Activated CD8-positive, alpha-beta memory T cell treated with anti-CD3 and anti-CD28 coated beads for 36 hours (primary cell): Measurements from ENCODE around the gene SPN. TPM values are rescaled to one million over a fixed set of nuclear protein-coding genes. Genes with fewer than 3 reads are reported as not detected.
"Not testable (repeated sequence)": the region's sequence is repeated elsewhere in the genome, so short reads cannot be mapped to it uniquely, and the experiment has no call there.

ENCODE experiments used
- CTCF ChIA-PET: fragments of 350-600 bp; sonication (Branson Sonifier 250); formaldehyde crosslinking; loops from one replicate; lab custom pipeline; 2021; ENCODE audit warnings: antibody characterized with exemption; lab: Charles Lee
- POLR2A ChIA-PET: fragments of 350-600 bp; sonication (Branson Sonifier 250); formaldehyde crosslinking; loops from one replicate; lab custom pipeline; 2021; ENCODE audit warnings: antibody characterized with exemption; lab: Charles Lee
- total RNA-seq, 2 experiments: library from RNA; stranded (reverse); gene quantifications; one replicate each; pipeline ENCODE4 v1.2.3, GENCODE V29; 2021

SPN gene, protein sequence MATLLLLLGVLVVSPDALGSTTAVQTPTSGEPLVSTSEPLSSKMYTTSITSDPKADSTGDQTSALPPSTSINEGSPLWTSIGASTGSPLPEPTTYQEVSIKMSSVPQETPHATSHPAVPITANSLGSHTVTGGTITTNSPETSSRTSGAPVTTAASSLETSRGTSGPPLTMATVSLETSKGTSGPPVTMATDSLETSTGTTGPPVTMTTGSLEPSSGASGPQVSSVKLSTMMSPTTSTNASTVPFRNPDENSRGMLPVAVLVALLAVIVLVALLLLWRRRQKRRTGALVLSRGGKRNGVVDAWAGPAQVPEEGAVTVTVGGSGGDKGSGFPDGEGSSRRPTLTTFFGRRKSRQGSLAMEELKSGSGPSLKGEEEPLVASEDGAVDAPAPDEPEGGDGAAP
- 100 to 1,000 TPM; 145 to 150 TPM for total RNA-seq

DNA sequence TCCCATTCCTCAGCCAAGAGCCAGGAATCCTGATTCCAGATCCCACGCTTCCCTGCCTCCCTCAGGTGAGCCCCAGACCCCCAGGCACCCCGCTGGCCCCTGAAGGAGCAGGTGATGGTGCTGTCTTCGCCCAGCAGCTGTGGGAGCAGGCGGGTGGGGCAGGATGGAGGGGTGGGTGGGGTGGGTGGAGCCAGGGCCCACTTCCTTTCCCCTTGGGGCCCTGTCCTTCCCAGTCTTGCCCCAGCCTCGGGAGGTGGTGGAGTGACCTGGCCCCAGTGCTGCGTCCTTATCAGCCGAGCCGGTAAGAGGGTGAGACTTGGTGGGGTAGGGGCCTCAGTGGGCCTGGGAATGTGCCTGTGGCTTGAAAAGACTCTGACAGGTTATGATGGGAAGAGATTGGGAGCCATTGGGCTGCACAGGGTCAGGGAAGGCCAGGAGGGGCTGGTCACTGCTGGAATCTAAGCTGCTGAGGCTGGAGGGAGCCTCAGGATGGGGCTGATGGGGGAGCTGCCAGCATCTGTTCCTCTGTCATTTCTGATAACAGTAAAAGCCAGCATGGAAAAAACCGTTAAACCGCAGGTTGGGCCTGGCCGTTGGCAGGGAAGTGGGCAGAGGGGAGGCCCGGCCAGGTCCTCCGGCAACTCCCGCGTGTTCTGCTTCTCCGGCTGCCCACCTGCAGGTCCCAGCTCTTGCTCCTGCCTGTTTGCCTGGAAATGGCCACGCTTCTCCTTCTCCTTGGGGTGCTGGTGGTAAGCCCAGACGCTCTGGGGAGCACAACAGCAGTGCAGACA, at the start of gene SPN:
Gene SPN (plus strand): TSS at position 232 of the 791 bp plus-strand sequence. CDS start 482 bp downstream, at position 714.
- ChIA-PET CTCF (interaction anchor here (1.6 to 2.0 kb wide), 2 partner anchors 16 to 50 kb away, joined by 5 to 6 read pairs; partner anchors contain the start of gene QPRT), POLR2A (interaction anchor here (0.5 to 1.2 kb wide), 6 partner anchors 14 to 468 kb away, joined by 3 to 4 read pairs (median 4); partner anchors contain the start of gene KCTD13)

DNA sequence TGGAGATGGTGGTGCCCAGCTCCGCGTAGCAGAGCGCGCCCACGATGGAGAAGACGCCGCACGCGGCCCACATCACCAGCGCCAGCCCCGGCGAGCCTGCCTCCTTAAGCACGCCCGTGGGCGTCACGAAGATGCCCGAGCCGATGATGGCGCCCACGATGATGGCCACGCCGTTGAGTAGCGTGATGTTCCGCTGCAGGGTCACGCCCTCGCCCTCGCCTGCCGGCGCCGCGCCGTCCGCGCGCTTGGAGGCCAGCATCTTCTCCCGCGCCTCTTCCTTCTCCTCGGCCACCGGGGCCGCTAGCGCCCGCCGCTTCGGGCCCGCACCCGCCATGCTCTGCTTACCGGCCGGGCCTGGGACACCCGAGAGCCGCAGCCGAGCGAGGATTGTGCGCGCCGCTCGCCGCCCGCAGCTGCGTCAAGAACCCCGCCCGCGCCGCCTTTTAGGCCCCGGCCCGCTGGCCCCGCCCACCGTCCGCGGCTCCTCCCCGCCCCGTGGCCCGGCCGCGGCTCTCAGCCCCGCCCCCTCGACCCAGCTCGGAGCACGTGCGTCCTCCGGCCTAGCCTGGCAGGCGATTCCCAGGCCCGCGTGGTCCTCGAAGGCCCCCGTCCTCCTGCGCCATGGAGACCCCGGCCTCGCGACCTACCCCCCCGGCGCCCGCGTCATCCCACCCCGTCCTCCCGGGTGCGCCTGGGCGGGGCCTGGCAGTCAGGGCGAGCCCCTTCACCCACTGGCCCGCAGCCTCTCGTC, 49.6 kb upstream of the SPN start:
- POLR2A ChIA-PET: interaction anchor here (0.6 to 1.1 kb wide), 2 partner anchors 48 to 211 kb away, joined by 3 to 4 read pairs; no protein-coding TSS in a partner anchor
- CTCF ChIA-PET: interaction anchor here (1.1 kb wide), 1 partner anchor 49 kb away, joined by 5 read pairs; the partner anchor contains the start of gene SPN

DNA sequence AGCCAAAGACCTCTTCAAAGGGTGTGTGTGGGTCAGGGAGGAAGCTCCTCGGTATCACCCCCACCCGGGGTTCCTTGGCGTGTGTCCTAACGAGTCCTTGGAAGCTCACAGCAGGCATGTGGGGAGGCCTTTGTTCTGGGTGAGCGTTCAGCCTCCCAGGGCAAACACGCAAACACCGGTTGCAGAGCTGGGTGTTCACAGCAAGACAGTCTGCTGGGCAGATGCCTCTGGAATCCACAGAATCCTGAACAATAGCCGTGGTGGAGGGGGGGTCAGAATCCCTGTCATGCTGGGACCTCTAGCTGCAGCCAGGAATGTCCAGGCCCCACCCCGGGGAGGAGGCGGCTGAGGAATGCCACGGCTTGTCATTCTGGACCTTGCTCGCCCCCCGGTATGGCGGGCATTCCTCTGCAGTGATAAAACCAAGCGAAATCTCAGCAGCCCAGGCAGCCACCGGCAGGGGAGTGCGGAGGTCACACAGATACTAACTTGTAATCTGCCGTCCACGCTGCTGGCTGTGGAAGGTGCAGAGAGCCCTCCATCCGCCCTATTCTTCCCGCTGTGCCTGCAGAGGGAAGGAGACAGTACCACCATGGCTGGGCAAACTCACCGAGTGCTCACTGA, 48.2 kb upstream of the SPN start:
- POLR2A ChIA-PET, CTCF ChIA-PET: not testable (repeated sequence)

DNA sequence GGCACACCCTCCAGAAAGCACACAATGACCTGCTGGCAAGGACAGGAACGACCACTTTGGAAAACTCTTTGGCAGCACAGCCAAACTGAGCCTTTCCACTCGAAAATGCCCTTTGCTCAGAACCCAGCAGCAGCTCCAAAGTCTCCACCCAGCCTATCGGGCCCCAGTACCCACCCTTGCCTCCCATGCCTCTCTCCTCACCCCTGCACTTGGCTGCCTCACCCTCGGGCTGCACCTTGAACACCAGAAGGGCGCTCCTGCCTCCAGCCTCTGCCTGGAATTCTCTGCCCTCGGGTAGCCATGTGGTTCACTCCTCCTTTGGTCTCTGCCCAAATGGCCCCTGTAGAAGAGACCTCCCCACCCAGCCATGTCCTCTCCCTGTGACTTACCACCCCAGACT, 46.9 kb upstream of the SPN start:
- POLR2A ChIA-PET, CTCF ChIA-PET: not testable (repeated sequence)

DNA sequence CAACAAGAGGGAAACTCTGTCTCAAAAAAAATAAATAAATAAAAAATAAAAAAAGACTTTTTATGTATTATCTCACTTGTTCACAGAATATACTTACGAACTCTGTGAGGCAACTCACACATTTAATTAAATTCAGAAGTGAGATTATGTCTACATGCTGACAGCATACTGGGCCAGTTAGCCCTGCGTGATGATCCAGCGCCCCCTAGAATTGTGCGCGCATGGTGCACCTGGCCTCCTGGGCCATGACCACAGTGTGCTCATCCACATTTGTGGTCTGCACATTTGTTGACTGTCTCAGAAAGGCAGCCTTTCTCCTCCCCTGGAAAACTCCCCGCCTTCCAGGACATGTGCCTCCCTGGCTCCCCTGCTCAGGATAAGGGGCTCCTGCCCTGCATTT, 42.5 kb upstream of the SPN start:
- POLR2A ChIA-PET: not testable (repeated sequence)

DNA sequence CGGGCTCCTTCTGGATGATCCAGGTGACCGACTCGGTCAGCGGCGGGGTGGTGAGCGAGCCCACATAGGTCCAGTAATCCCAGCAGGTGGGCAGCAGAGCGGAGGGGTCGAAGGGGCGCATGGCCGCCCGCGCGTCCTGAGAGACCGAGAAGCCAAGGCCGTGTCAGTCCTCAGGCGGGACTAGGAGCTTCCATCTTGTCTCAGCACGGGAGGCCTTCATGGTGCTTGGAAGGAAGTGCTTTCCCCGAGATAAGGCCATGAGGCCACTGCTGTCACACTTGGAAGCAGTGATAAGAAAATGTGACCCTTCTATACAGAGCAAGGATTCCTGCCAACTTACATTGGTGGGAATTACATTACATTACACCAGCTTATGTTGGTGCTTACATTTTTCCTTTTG, 40.3 kb upstream of the SPN start:
- POLR2A ChIA-PET: not testable (repeated sequence)
- CTCF ChIA-PET: interaction anchor here (0.6 kb wide), 1 partner anchor 35 kb away, joined by 3 read pairs; no protein-coding TSS in a partner anchor

More for the DNA sequence above, 42.5 kb upstream of the SPN start:
- CTCF ChIA-PET: not testable (repeated sequence)

DNA sequence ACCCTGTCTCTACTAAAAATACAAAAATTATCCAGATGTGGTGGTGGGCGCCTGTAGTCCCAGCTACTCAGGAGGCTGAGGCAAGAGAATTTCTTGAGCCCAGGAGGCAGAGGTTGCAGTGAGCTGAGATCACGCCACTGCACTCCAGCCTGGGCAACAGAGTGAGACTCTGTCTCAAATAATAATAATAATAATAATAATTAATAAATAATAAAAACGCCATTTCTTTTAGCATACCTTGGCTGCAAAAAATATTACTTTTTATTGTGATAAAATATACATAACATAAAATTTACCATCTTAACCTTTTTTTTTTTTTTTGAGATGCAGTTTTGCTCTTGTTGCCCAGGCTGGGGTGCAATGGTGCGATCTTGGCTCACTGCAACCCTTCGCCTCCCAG, 39.8 kb upstream of the SPN start:
- CTCF ChIA-PET: interaction anchor here (0.6 kb wide), 1 partner anchor 34 kb away, joined by 3 read pairs; no protein-coding TSS in a partner anchor
- POLR2A ChIA-PET: not testable (repeated sequence)

DNA sequence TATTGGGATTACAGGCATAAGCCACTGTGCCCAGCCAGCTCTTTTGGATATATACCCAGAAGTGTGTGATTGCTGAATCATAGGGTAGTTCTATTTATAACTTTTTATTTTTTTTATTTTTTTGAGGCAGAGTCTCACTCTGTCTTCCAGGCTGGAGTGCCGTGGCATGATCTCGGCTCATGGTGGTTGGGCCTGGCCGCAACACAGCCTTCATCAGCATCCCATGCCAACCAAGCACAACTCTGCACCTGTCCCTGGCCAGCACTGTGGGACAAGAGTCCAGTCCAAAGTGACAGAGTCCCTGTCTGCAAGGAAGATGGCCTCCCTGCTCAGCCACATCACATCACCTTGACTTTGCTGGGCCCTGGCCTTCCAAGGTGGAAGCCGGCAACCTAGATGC, 37.9 kb upstream of the SPN start:
- CTCF ChIA-PET, POLR2A ChIA-PET: not testable (repeated sequence)

DNA sequence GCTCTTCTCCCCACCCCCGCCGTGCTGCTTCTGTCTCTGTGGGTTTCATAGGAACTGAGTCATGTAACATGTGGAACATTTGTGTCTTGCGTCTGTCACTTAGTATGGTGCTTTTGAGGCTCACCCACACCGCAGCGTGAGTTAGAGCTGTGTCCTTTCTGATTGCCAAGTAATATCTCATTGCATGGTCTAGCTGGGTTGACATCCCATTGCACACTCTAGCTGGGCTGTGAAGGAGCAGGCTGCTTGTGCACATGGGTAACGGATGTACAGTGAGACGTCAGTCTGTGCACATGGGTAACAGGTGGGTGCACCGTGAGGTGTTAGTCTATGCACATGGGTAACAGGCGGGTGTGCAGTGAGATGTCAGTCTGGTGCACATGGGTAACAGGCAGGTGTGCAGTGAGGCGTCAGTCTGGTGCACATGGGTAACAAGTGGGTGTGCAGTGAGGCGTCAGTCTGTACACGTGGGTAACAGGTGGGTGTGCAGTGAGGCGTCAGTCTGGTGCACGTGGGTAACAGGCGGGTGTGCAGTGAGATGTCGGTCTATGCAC, 36.2 kb upstream of the SPN start:
- CTCF ChIA-PET: not testable (repeated sequence)
- POLR2A ChIA-PET: interaction anchor here (0.7 kb wide), 1 partner anchor 36 kb away, joined by 3 read pairs; the partner anchor contains the start of gene SPN

DNA sequence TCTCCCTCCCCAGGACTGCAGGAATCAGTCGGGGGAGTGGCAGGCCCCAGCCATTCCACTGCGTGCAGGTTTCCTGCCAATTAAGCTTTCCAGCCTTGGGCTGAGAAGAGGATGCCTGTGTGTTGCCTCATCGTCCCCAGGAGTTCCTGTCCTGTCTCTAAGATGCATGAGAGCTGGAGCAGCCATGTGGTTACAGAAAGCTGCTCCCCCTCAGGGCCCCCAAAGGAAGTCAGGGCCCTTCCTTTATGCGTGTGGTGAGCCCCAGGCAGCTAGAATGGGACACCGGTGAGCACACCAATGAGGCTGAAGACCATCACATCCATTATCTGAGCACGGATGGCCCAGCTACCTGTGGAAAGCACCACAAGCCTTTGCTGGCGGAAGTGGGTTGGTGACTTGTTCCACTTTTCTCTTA, 35.4 kb upstream of the SPN start:
- POLR2A ChIA-PET, CTCF ChIA-PET: not testable (repeated sequence)

DNA sequence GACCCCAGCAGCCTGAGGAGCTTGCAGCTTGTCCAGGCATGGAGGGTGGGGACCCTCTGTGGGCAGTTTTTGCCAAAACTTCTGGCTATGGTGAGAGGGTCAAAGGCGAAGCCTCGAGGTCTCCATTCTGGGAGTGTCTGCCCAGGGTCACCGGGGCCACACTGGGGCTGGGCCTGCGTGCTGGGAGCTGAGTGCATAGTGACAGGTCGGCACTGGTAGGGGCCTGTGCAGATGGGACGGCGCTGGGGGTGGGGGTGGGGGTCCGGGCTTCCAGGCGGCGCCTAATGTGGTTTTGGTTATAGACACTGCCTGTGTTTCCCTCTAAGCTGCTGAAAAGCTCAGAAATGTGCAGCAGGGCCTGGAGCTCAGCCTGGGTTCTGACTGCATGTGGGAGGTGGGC, 34.3 kb upstream of the SPN start:
- POLR2A ChIA-PET, CTCF ChIA-PET: not testable (repeated sequence)

DNA sequence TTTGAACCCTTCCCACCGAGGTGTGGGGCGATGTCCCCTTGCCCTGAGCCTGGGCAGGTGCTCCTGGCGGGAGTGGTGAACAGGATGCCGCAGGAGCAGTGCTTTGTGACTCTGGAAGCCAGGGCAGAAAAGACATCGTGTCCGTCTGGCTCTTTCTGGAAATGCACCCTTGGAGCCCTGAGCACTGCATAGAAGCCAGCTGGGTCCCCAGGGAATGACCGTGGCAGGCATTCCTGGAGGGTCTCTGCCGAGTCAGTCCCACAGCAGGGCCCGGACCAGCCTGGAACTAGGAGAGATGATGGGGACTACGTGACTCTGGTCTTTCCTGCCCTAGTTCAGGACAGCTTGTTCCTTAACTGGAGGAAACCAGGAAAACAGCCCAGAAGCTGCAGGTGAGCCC, 33.7 kb upstream of the SPN start:
- CTCF ChIA-PET, POLR2A ChIA-PET: not testable (repeated sequence)

DNA sequence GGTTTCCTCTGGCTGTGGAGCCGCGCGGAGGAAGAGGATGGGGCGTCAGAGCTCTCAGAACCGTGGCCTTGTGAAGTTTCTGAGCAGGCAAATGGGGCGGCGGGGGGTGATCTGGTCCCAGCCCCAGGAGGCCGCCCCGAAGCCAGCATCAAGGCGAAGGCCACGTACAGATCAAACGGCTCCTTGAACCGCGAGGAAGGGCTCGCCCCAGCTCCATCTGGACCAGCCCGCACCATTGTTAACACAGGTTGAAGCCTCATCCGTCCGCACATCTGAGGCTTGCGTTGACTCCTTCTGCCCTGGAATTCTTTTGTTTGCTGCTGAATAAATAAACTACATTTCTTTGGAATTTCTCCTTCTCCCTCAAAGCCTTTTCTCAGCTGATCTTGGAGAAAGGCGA, 31.4 kb upstream of the SPN start:
- CTCF ChIA-PET, POLR2A ChIA-PET: not testable (repeated sequence)

DNA sequence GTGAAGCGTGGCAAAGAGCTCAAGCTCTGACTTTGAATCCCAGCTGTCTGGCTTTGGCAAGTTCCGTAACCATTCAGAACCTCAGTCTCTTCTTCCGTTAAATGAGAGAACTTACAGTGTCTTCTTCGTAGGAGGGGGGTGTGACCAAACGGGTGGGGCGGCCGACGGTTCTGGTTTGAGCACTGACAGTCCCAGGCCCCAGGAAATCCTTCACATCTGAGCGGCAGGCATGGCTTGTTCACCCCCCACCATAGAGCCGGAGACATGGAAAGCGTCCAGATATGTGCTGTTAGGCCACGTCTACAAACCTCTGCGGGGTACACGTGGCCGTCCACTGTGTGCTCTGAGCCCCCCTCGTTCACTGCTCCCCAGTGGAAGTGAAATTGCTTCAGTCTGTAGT, 27.1 kb upstream of the SPN start:
- POLR2A ChIA-PET, CTCF ChIA-PET: not testable (repeated sequence)

DNA sequence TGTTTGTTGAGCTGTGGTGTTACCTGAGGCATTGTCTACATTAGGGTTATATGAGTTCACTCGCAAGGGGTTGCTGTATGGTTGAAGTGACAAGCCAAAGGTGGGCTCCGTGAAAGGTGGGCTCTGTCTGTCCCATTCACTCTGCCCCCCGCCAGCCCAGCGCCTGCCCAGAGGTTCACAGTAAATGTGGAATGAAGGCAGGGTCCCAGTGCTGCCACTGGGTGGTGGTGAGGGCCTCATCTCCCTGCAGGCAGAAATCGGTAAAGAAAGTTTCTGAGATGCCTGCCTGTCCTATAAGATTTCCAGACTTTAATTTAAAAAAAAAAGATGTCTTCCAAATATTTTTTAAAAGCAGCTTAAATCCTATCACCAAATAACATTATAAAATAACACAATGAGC, 26.7 kb upstream of the SPN start:
- POLR2A ChIA-PET, CTCF ChIA-PET: not testable (repeated sequence)

DNA sequence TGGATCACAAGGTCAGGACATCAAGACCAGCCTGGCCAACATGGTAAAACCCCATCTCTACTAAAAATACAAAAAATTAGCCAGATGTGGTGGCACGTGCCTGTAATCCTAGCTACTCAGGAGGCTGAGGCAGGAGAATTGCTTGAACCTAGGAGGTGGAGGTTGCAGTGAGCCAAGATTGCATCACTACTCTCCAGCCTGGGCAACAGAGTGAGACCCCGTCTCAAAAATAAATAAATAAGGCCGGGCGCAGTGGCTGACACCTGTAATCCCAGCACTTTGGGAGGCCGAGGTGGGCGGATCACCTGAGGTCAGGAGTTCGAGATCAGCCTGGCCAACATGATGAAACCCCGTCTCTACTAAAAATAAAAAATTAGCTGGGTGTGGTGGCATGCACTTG, 24.3 kb upstream of the SPN start:
- CTCF ChIA-PET, POLR2A ChIA-PET: not testable (repeated sequence)

DNA sequence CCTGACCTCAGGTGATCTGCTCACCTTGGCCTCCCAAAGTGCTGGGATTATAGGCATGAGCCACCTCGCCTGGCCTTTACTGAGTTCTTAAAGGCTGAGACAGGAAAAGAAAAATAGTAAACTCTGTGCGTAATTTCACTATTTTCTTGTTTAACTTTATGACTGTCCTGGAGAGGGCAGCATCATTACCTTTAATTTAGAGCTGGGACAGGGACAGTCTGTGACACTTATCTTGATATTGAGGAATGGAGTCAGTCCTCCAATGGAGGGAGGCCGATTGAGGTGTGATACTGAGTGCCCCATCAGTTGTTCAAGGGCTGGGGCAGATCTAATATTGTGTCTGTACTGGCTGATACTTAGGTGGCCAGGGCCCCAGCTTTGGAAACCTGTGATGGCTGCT, 21.5 kb upstream of the SPN start:
- CTCF ChIA-PET: interaction anchor here (0.6 to 1.3 kb wide), 3 partner anchors 17 to 61 kb away, joined by 3 to 5 read pairs (median 3); no protein-coding TSS in a partner anchor
- POLR2A ChIA-PET: interaction anchor here (0.9 kb wide), 1 partner anchor 22 kb away, joined by 4 read pairs; the partner anchor contains the start of gene SPN

DNA sequence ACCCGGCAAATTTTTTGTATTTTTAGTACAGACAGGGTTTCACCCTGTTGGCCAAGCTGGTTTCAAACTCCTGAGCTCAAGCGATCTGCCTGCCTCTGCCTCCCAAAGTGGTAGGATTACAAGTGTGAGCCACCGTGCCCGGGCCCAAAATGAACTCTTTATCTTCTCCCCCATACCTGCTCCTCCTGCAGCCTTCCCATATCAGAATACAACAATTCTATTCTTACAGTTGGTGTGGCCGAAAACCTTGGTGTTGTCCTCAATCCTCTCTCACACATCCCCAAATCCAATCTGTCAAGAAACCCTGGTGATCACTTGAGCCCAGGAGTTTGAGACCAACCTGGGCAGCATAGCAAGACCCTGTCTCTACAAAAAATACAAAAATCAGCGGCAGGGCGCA, 19.5 kb upstream of the SPN start:
- CTCF ChIA-PET: no interaction called here
- POLR2A ChIA-PET: no interaction called here
